Measurements from ENCODE around the gene PDIA6.

Gene PDIA6

DNA sequence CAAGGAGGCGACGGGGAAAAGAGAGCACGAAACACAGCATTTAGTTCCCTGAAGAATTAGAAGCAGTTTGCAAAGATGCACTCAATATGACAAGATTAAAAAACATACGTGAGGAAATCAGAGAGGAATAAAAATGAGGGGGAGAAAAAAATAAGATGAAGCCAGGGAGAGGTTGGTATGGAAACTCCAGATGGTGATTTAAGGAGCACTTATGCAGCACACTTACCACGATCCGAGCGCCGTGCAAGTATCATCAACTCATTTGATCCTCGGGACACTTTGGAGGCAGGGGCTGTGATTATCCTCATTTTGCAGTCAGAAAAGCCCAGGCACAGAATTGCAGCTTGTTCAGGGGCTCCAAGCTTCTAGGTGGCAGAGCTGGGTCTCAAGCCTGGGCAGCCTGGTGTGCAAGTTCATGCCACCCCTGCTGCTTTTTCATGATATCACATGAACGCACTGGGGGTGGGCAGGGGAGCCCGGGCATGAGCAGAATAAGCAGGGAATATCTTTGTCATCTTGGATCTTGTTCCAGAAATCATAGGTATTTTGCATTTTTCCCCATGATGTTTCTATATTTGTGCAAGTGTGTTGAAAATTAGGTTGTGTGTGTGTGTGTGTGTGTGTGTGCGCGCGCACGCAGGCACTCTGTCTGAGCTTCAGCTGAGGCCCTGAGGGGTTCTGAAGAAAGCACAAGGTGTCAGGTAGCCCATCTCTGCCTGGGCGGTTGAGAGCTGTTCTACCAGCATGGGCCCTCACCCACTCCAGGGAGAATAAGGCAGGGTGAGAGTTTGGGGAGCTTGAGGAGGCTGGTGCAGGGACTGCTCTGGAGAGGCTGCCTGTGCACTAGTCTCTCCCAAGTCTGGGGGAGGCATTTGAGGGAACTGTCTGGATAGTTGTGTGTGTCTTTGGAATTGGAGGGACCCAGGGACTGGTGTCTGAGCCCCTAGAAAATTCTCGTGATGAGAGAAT, 25.0 kb upstream of the PDIA6 start:
- Mint-ChIP-seq H3K9me3 (peaks cover 14% of the 10 kb centered on the region), H3K4me1 (peaks cover 1% of the 10 kb centered on the region), H3K27ac (no peak overlapping the region), H3K4me3 (no peak overlapping the region), H3K36me3 (no peaks in the 10 kb centered on the region)
- DNase-seq (ENCODE audit: low spot score in 2 of 2) (no peak), ATAC-seq (no peak)

DNA sequence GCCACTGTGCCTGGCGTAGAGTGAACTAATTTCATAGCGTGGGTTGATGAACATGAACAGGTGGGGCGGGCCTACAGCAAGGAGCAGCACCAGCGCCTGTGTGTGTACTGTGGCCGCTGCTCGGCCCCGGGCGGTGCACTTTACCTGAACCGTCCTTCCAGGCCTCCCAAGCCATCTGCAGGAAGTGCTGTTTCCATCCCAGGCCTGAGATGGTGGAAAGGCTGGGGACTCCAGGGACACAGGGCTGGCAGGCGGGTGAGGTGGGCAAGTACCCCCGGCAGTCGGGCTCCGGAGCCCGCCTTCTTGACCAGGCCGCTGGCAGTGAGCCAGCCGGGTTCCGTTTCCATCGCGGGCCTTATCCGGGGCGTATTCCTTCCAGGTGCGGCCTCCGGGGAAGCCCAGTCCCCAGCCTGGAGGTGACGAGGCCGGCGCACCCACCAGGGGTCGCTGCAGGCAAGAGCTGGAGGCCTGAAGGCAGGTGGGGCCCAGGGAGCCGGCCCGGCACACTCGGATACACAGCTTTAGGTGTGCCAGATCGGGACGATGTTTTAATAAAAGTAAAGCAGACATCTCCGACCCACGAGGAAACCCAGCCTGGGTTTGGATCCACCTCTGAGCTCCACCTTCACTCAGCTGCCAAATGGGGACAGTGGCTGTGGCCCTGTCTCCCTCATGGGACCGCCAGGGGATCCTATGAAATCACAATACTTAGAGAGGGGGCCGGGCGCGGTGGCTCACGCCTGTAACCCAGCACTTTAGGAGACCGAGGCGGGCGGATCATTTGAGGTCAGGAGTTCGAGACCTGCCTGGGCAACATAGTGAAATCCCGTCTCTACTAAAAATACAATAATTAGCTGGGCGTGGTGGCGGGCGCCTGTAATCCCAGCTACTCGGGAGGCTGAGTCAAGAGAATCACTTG, 22.7 kb upstream of the PDIA6 start:
- Mint-ChIP-seq H3K4me1 (peaks cover 6% of the 10 kb centered on the region), H3K36me3 (no peaks in the 10 kb centered on the region), H3K27ac (no peak overlapping the region), H3K4me3 (no peak overlapping the region), H3K9me3 (peaks cover 3% of the 10 kb centered on the region)
- DNase-seq (ENCODE audit: low spot score in 2 of 2), result peak; percentile 81 to 87
- ATAC-seq, result peak; percentile 77

DNA sequence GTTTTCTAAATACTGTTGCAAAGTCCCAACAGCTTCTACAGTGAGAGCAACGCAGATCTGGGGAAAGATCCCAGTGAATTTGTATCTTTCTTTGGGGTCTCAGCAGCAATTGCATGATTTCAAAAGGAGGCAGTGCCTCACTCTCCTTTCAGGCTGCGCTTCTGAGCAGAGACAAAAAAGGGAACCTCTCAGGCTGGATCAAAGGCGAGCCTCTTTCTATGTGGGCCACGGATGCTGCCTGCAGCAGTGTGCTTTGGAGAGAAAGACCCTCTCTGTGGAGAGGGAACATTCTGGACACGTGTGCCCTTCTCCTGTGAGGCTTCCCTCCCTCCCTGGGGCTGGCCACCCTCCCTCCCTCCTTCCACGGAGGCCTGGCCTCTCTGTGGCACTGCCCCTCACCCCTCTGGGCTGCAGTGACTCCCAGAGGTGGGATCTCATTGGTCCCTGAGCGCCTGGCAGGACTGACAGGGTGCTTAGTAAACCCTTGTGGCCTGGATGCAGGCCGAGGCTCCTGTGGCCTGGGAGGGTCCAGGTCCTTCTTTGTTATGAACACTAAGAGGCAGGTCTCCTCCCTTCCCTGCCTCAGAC, 21.6 kb upstream of the PDIA6 start:
- ATAC-seq, result no peak
- Mint-ChIP-seq H3K4me3 (no peak overlapping the region), H3K4me1 (peaks cover 6% of the 10 kb centered on the region), H3K36me3 (no peaks in the 10 kb centered on the region), H3K9me3 (no peaks in the 10 kb centered on the region), H3K27ac (no peak overlapping the region)
- DNase-seq (ENCODE audit: low spot score in 2 of 2), result no peak

DNA sequence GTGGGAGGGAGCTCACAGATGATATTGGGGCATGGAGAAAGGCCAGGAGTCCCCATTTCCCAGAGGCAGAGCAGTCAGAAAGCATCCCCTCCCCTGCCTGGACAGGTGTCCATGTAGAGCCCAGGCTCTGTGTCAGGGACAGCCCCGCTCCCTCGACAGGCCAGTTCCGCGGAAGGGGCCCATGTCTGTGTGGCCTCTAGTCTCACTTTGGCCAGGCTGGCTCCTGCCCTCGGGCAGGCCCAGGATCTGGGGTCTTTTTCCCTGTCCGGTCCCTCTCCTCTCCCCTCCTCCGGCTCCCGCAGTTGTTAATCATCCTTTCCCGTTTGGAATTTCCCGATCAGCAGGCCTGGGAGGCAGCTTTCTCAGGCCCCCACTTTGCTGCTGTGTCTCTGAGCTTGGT, 20.4 kb upstream of the PDIA6 start:
- H3K4me3 Mint-ChIP-seq, result no peak overlapping the region
- peaks cover 6% of the 10 kb centered on the region for H3K4me1 Mint-ChIP-seq
- DNase-seq (ENCODE audit: low spot score in 2 of 2), result no peak
- no peaks in the 10 kb centered on the region for H3K36me3 Mint-ChIP-seq
- ATAC-seq, result no peak
- H3K9me3 Mint-ChIP-seq, result no peaks in the 10 kb centered on the region
- no peak overlapping the region for H3K27ac Mint-ChIP-seq

DNA sequence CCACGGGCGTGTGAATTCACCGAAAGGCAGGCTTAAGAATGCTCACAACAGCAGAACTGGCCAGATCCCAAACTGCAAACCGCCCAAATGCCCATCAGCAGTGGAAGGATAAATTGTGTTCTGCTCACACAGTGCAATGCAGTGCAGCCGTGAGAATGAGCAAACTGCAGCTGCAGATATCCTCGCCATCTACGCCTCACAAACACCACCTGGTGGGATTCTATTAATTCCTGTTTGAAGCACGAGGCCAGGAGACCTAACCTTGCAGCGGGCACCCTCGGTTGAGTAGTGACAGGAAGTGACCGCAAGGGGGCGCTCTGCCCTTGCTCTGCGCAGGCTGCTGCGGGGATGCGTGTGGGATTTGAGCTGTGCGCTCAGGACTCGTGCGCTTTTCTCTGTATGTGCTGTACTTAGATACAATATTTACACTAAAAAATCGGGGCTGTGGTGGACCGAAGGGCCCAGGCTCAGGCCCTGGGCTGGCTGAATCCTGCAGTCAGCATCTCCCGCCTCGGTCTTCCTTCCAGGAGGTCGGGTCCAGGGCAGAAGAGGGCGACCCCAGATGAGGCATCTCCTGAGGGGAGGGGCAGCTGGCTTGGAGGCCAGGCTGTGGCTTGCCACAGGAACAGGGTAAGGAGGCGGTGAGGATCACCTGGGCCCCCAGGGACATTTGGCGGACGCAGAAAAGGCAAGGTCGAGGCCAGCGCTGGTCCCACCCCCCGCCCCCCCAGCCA, 19.8 kb upstream of the PDIA6 start:
- Mint-ChIP-seq H3K9me3 (no peaks in the 10 kb centered on the region), H3K27ac (no peak overlapping the region), H3K4me3 (no peak overlapping the region), H3K36me3 (no peaks in the 10 kb centered on the region), H3K4me1 (peaks cover 6% of the 10 kb centered on the region)
- ATAC-seq (peak; percentile 86), DNase-seq (ENCODE audit: low spot score in 2 of 2) (peak; percentile 82 to 90)

DNA sequence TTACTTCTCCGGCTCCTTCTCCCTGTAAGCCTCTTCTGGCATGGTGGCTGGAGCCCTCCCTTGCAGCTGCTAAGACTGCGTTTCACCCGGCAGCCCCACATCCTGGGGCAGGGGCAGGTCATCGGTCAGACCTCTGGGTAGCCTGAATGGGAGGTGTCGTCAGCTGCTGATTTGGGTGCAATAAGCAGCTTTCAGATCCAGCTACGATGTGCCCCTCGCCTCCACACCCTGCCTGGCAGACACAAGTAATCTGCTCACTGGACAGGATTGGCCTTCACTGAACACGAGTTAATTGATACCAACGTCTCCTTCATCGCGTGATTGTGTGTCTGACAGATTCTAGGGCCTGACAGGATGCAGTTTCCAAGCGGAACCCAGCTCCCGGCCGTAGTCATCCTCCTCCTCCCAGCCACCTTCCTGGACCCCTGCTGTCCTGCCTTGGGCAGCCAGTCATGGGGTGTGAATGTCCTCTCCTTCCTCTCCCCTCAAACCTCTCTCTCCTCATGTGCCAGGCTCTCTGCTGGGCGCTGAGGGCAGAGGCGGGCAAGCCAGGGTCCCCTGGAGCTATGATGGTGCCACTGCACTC, 18.9 kb upstream of the PDIA6 start:
- H3K4me3 Mint-ChIP-seq, result no peak overlapping the region

DNA sequence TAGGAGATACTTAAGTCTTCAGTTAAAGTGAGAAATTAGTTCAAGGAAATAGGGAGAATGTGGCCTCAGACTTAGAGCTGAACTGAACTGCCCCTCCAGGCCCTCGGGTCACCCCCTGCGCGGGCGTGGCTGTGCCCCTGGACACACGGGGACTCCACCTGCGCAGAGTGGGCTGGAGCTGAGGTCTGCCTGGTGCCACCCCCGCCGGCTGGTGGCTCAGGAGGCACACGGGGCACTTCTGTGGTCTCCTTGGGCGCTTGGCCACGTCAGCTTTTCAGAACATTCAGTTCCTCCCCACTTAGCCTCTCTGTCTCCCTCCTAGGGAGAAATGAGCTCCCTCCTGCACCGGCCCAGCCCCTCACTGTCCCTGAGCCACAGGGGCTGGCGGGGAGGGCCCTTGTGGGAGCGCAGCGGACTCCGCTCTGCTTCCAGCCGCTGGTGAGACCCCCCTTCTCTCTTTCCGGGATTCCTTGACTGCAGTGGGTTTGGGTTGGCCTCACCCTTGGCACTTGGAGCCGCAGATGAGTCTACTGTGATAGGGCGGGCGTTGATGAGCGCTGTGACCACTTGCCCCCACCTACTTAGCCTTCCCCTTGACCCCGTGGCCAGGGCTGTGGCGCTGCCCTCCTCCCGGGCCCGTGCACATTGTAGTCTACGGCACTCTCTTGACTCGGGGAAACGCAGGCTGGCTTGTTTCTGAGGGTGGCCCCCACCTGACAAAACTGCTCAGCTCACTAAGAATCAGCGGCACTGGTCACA, 18.2 kb upstream of the PDIA6 start:
- no peak for DNase-seq (ENCODE audit: low spot score in 2 of 2)
- H3K4me1 Mint-ChIP-seq, result peaks cover 6% of the 10 kb centered on the region
- H3K36me3 Mint-ChIP-seq, result no peaks in the 10 kb centered on the region
- no peak for ATAC-seq
- H3K9me3 Mint-ChIP-seq, result no peaks in the 10 kb centered on the region
- no peak overlapping the region for H3K27ac Mint-ChIP-seq
- no peak overlapping the region for H3K4me3 Mint-ChIP-seq

More for the DNA sequence above, 18.9 kb upstream of the PDIA6 start:
- peaks cover 6% of the 10 kb centered on the region for H3K4me1 Mint-ChIP-seq
- DNase-seq (ENCODE audit: low spot score in 2 of 2) (no peak), ATAC-seq (no peak)
- no peak overlapping the region for H3K27ac Mint-ChIP-seq
- H3K9me3 Mint-ChIP-seq, result no peaks in the 10 kb centered on the region
- H3K36me3 Mint-ChIP-seq, result no peaks in the 10 kb centered on the region

DNA sequence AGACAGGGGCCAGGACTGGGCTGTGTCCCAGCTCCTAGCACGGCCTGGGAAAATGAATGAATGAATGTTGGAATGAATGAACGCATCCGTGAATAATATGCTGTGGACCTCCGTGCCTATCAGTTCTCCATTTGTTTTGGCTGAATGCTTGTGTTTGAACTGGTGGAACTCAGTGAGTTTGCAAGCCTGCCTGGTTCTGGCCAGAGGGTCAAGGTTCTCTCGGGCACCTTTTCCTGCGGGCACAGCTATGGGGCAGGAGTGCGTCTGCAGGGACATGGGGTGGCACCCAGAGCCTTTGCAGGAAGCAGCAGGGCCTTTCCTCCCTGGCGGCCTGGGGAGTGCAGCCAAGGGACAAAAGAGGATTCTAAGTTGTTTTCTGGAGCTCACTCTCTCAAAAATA, 17.6 kb upstream of the PDIA6 start:
- DNase-seq (ENCODE audit: low spot score in 2 of 2) (no peak), ATAC-seq (no peak)
- no peaks in the 10 kb centered on the region for H3K36me3 Mint-ChIP-seq
- peaks cover 6% of the 10 kb centered on the region for H3K4me1 Mint-ChIP-seq
- H3K27ac Mint-ChIP-seq, result no peak overlapping the region
- no peaks in the 10 kb centered on the region for H3K9me3 Mint-ChIP-seq
- H3K4me3 Mint-ChIP-seq, result no peak overlapping the region

DNA sequence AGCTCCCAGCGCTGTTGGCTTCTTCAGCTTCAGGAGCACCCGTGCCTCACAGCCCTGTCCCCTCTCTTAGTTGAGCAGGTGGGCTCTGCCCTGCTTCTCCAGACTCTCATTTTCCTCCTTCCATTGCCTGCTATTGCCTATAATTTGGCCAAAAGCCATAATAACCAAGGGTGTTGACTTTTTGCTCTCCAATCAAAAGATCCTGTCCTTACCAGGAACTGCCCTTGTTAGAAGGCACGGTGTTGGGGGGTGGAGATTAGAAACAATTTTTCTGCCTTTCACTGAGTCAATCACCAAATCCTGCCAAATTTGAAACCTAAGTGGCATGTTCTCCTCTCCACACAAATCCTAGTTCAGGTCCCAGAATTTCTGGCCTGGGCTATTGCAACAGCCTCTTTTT, 16.7 kb upstream of the PDIA6 start:
- no peaks in the 10 kb centered on the region for H3K36me3 Mint-ChIP-seq
- no peak for ATAC-seq
- peaks cover 6% of the 10 kb centered on the region for H3K4me1 Mint-ChIP-seq
- no peaks in the 10 kb centered on the region for H3K9me3 Mint-ChIP-seq
- H3K27ac Mint-ChIP-seq, result no peak overlapping the region
- no peak overlapping the region for H3K4me3 Mint-ChIP-seq
- DNase-seq (ENCODE audit: low spot score in 2 of 2), result no peak

DNA sequence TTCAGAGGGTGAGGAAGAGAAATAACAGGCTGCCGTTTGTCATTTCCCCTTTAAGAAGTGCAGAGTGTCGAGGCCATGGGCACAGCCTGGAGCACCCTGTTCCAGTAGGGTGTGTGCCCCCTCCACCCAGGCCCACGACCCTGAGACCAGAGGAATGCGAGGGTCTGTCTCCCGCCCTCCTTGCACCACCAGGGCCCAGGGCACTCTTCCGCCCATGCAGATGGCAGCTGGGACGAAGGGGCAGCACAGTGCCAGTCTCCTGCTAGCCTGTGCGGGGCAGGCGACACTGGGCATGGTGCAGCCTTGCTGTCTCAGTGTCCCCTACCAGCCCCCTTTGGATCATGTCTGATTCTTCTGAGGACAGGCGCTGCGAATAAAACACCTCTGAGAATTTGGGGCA, 15.8 kb upstream of the PDIA6 start:
- Mint-ChIP-seq H3K27ac (no peak overlapping the region), H3K4me3 (no peak overlapping the region), H3K4me1 (peaks cover 6% of the 10 kb centered on the region), H3K9me3 (no peaks in the 10 kb centered on the region), H3K36me3 (no peaks in the 10 kb centered on the region)
- DNase-seq (ENCODE audit: low spot score in 2 of 2) (no peak), ATAC-seq (no peak)

DNA sequence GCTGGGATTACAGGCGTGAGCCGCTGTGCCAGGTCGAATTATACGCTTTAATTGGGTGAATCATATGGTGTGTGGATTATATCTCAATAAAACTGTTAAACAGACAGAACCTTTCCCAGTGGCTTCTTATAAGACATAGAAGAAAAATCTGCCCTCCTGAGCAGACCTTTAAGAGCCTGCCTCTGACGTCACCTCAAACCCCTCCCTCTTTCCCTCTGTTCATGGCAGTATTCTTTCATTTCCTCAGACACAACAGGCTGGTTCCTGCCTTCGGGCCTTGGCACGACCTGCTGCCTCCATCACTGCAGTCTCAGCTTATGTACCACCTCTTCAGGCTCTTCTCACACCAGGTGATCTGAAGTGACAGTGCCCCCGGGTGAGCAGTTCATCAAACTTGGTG, 14.0 kb upstream of the PDIA6 start:
- ATAC-seq (no peak), DNase-seq (ENCODE audit: low spot score in 2 of 2) (no peak)
- Mint-ChIP-seq H3K27ac (no peak overlapping the region), H3K4me3 (no peak overlapping the region), H3K4me1 (no peaks in the 10 kb centered on the region), H3K9me3 (no peaks in the 10 kb centered on the region), H3K36me3 (no peaks in the 10 kb centered on the region)

DNA sequence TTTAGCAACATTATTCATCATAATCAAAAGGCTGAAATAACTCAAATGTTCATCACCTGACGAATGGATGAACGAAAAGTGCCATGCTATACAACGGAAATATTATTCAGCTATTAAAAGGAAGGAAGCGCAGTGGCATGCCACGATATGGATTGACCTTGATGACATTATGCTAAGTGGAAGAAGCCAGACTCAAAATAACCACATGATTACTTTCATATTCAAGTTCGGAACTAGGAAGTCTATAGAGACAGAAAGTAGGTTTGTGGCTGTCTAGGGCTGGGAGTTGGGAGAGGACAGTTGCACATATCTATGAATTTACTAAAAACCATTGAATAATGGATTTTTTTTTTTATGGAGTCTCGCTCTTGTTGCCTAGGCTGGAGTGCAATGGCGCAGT, 13.4 kb upstream of the PDIA6 start:
- DNase-seq (ENCODE audit: low spot score in 2 of 2) (no peak), ATAC-seq (no peak)
- no peak overlapping the region for H3K27ac Mint-ChIP-seq
- H3K4me3 Mint-ChIP-seq, result no peak overlapping the region
- no peaks in the 10 kb centered on the region for H3K4me1 Mint-ChIP-seq
- no peaks in the 10 kb centered on the region for H3K9me3 Mint-ChIP-seq
- no peaks in the 10 kb centered on the region for H3K36me3 Mint-ChIP-seq

DNA sequence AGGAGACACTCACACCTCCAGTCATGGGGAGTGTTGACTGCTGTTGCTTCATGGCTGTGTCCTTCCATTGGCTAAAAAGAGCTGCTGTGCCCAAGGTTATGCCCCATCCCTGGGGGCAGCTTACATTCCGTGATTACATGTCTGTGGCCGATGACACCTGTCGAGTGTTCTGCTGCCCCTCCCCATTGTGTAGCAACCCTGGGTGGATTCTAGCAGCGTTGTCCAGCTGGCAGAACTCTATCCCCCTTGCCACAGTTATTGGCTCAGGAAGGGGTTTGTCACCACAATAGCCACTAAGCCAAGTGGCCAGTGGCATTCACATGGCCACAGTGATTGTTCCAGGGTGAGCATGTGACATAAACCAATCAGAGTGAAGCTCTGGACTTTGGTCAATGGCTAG, 11.6 kb upstream of the PDIA6 start:
- H3K36me3 Mint-ChIP-seq, result no peaks in the 10 kb centered on the region
- no peak for ATAC-seq
- no peak overlapping the region for H3K27ac Mint-ChIP-seq
- DNase-seq (ENCODE audit: low spot score in 2 of 2), result no peak
- H3K9me3 Mint-ChIP-seq, result no peaks in the 10 kb centered on the region
- H3K4me3 Mint-ChIP-seq, result no peak overlapping the region
- H3K4me1 Mint-ChIP-seq, result no peaks in the 10 kb centered on the region
